GM19193 (cell line): ENCODE results near the gene NISCH.

Source experiments
- POLR2A ChIP-seq: IDR thresholded peaks from 4 replicates; pipeline ENCODE4 v1.6.1; 2011; ENCODE audit not compliant: insufficient read depth, insufficient read length; ENCODE audit errors: extremely low read depth

The NISCH gene

GRCh38 chr3:52441091-52441771 is 14.2 kb upstream of the NISCH start:
- no peak for TF ChIP-seq POLR2A

- no peak for TF ChIP-seq POLR2A
Measured at GRCh38 chr3:52441772-52442332, 13.6 kb upstream of the NISCH start.

- no peak for TF ChIP-seq POLR2A
Measured at GRCh38 chr3:52442409-52443267, 12.8 kb upstream of the NISCH start.

- TF ChIP-seq POLR2A = no peak
Measured at GRCh38 chr3:52443268-52443610, 12.2 kb upstream of the NISCH start.

- TF ChIP-seq POLR2A = no peak
Measured at GRCh38 chr3:52443791-52444687, 11.4 kb upstream of the NISCH start.

- no peak for TF ChIP-seq POLR2A
Measured at GRCh38 chr3:52444860-52445793, 10.3 kb upstream of the NISCH start, which contains the start of gene SEMA3G. TSS of gene SEMA3G (minus strand) at chr3:52445103. CDS start at chr3:52445027, 76 bp downstream.

- no peak for TF ChIP-seq POLR2A
Measured at GRCh38 chr3:52446042-52446441, 9.4 kb upstream of the NISCH start.

- no peak for TF ChIP-seq POLR2A
Measured at GRCh38 chr3:52446631-52447511, 8.5 kb upstream of the NISCH start.

GRCh38 chr3:52447512-52448355 is 7.7 kb upstream of the NISCH start:
- no peak for TF ChIP-seq POLR2A

GRCh38 chr3:52450489-52451236 is 4.7 kb upstream of the NISCH start:
- TF ChIP-seq POLR2A = no peak
